HAP-1 (cell line): ENCODE results near the gene EMX1.

Experiments used
- DNase-seq, 2 experiments: peaks; one replicate each; pipeline ENCODE4 v3.0.0-alpha.2; 2016 to 2020; ENCODE audit warnings: low spot score in 2 of 2
- H3K27me3 ChIP-seq: fragments of 250-450 bp; sonication (Bioruptor Pico); 2 replicates; pipeline ENCODE4 v1.5.1; 2020; ENCODE audit warnings: low read depth, mild to moderate bottlenecking, moderate library complexity
- H3K36me3 ChIP-seq: fragments of 250-450 bp; sonication (Bioruptor Pico); replicated peaks from 2 replicates; pipeline ENCODE4 v1.5.1; 2020; ENCODE audit warnings: mild to moderate bottlenecking
- H3K4me1 ChIP-seq: fragments of 250-450 bp; sonication (Bioruptor Pico); 2 replicates; pipeline ENCODE4 v1.5.1; 2020; ENCODE audit warnings: mild to moderate bottlenecking
- H3K4me3 ChIP-seq: fragments of 250-450 bp; sonication (Bioruptor Pico); 2 replicates; pipeline ENCODE4 v1.5.1; 2020; ENCODE audit warnings: mild to moderate bottlenecking, moderate library complexity
- H3K9me3 ChIP-seq: fragments of 250-450 bp; sonication (Bioruptor Pico); 2 replicates; pipeline ENCODE4 v1.5.1; 2020; ENCODE audit warnings: mild to moderate bottlenecking, moderate library complexity
- in situ Hi-C: fragments of 300-500 bp; cut with MboI; formaldehyde crosslinking; loops from 3 replicates; pipeline ENCODE4 v1.14.3; 2020; ENCODE audit warnings: low sequenced_read_pairs, inconsistent platforms, mixed read lengths

EMX1 gene

GRCh38 chr2:72924353-72925240 lies 7.3 kb downstream of the EMX1 start:
- no peaks in the 10 kb centered on the region for H3K36me3 ChIP-seq
- in situ Hi-C loops = no loop called here
- H3K27me3 ChIP-seq = peaks cover 96% of the 10 kb centered on the region
- no peaks in the 10 kb centered on the region for H3K4me1 ChIP-seq
- no peak overlapping the region for H3K4me3 ChIP-seq
- no peaks in the 10 kb centered on the region for H3K9me3 ChIP-seq
- no peak for DNase-seq

- H3K27me3 ChIP-seq = peaks cover 89% of the 10 kb centered on the region
- H3K4me3 ChIP-seq = no peak overlapping the region
- H3K4me1 ChIP-seq = no peaks in the 10 kb centered on the region
- H3K36me3 ChIP-seq = no peaks in the 10 kb centered on the region
- in situ Hi-C loops = no loop called here
- DNase-seq = no peak
- H3K9me3 ChIP-seq = no peaks in the 10 kb centered on the region
Measured at GRCh38 chr2:72925328-72925943, 8.1 kb downstream of the EMX1 start.

GRCh38 chr2:72926368-72926767 lies 9.0 kb downstream of the EMX1 start:
- no peak overlapping the region for H3K4me3 ChIP-seq
- H3K36me3 ChIP-seq = no peaks in the 10 kb centered on the region
- peaks cover 80% of the 10 kb centered on the region for H3K27me3 ChIP-seq
- DNase-seq = no peak
- no peaks in the 10 kb centered on the region for H3K4me1 ChIP-seq
- in situ Hi-C loops = no loop called here
- H3K9me3 ChIP-seq = no peaks in the 10 kb centered on the region

- Histone ChIP-seq H3K36me3 (no peaks in the 10 kb centered on the region), H3K4me1 (no peaks in the 10 kb centered on the region), H3K4me3 (no peak overlapping the region), H3K9me3 (no peaks in the 10 kb centered on the region), H3K27me3 (peaks cover 74% of the 10 kb centered on the region)
- in situ Hi-C loops = no loop called here
- no peak for DNase-seq
Measured at GRCh38 chr2:72926811-72927465, 9.6 kb downstream of the EMX1 start.

- no peak overlapping the region for H3K4me3 ChIP-seq
- peaks cover 65% of the 10 kb centered on the region for H3K27me3 ChIP-seq
- H3K9me3 ChIP-seq = no peaks in the 10 kb centered on the region
- H3K4me1 ChIP-seq = no peaks in the 10 kb centered on the region
- in situ Hi-C loops = no loop called here
- no peak for DNase-seq
- no peaks in the 10 kb centered on the region for H3K36me3 ChIP-seq
Measured at GRCh38 chr2:72927619-72928550, 10.6 kb downstream of the EMX1 start.

- H3K36me3 ChIP-seq = no peaks in the 10 kb centered on the region
- in situ Hi-C loops = no loop called here
- H3K4me3 ChIP-seq = no peak overlapping the region
- H3K4me1 ChIP-seq = no peaks in the 10 kb centered on the region
- DNase-seq = no peak
- H3K27me3 ChIP-seq = peaks cover 53% of the 10 kb centered on the region
- H3K9me3 ChIP-seq = no peaks in the 10 kb centered on the region
Measured at GRCh38 chr2:72929010-72929409, 11.7 kb downstream of the EMX1 start.

GRCh38 chr2:72931280-72931910 lies 14.1 kb downstream of the EMX1 start:
- Histone ChIP-seq H3K27me3 (peaks cover 30% of the 10 kb centered on the region), H3K4me1 (no peaks in the 10 kb centered on the region), H3K36me3 (no peaks in the 10 kb centered on the region), H3K9me3 (no peaks in the 10 kb centered on the region), H3K4me3 (no peak overlapping the region)
- DNase-seq = no peak
- in situ Hi-C loops = no loop called here

GRCh38 chr2:72932045-72932740 lies 14.9 kb downstream of the EMX1 start:
- DNase-seq = no peak
- Histone ChIP-seq H3K4me1 (no peaks in the 10 kb centered on the region), H3K36me3 (no peaks in the 10 kb centered on the region), H3K4me3 (no peak overlapping the region), H3K9me3 (no peaks in the 10 kb centered on the region), H3K27me3 (peaks cover 22% of the 10 kb centered on the region)
- in situ Hi-C loops = no loop called here

GRCh38 chr2:72932805-72933204 lies 15.5 kb downstream of the EMX1 start:
- Histone ChIP-seq H3K4me3 (no peak overlapping the region), H3K36me3 (no peaks in the 10 kb centered on the region), H3K27me3 (peaks cover 16% of the 10 kb centered on the region), H3K9me3 (no peaks in the 10 kb centered on the region), H3K4me1 (no peaks in the 10 kb centered on the region)
- no peak for DNase-seq
- in situ Hi-C loops = no loop called here

- no peaks in the 10 kb centered on the region for H3K9me3 ChIP-seq
- H3K36me3 ChIP-seq = no peaks in the 10 kb centered on the region
- DNase-seq = no peak
- H3K4me3 ChIP-seq = no peak overlapping the region
- no peaks in the 10 kb centered on the region for H3K4me1 ChIP-seq
- peaks cover 11% of the 10 kb centered on the region for H3K27me3 ChIP-seq
- in situ Hi-C loops = no loop called here
Measured at GRCh38 chr2:72933207-72933606, 15.9 kb downstream of the EMX1 start.

- H3K4me3 ChIP-seq = no peak overlapping the region
- no peaks in the 10 kb centered on the region for H3K4me1 ChIP-seq
- no peaks in the 10 kb centered on the region for H3K9me3 ChIP-seq
- peaks cover 7% of the 10 kb centered on the region; the same call in 1 of the 2 replicates for H3K27me3 ChIP-seq
- in situ Hi-C loops = no loop called here
- no peak for DNase-seq
- H3K36me3 ChIP-seq = no peaks in the 10 kb centered on the region
Measured at GRCh38 chr2:72933646-72934151, 16.4 kb downstream of the EMX1 start.
